Measurements from ENCODE around the gene RNPEPL1. TPM values are rescaled to one million over a fixed set of nuclear protein-coding genes. Genes with fewer than 3 reads are reported as not detected.

The RNPEPL1 gene
- total RNA-seq, 4 donors from 2014 or later: 76.1 to 99.9 (median 78.6) TPM

DNA sequence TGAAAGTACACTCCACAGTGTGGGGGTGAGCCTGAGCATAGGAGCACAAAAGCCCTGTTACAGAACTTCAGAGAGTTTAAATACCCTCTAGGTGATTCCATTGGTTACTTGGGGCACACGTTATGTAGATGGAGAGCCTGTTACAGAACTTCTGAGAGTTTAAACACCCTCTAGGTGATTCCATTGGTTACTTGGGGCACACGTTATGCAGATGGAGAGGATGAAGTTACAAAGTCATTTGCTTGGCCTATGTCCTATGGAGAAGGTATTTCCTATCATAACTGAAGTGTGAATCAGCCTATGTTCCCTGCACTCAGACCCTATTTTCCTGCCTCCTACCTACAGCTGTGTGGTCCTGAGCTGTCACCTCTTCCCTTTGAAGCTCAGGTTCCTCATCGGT lies 14.5 kb downstream of the RNPEPL1 start:
- 76 to 82% methylated on average over 3 of the region's 3 CpGs for WGBS, 2 donors
- TF ChIP-seq POLR2A (IDR thresholded peaks at IDR 0.05): no peak
- TF ChIP-seq, protein P1, sequence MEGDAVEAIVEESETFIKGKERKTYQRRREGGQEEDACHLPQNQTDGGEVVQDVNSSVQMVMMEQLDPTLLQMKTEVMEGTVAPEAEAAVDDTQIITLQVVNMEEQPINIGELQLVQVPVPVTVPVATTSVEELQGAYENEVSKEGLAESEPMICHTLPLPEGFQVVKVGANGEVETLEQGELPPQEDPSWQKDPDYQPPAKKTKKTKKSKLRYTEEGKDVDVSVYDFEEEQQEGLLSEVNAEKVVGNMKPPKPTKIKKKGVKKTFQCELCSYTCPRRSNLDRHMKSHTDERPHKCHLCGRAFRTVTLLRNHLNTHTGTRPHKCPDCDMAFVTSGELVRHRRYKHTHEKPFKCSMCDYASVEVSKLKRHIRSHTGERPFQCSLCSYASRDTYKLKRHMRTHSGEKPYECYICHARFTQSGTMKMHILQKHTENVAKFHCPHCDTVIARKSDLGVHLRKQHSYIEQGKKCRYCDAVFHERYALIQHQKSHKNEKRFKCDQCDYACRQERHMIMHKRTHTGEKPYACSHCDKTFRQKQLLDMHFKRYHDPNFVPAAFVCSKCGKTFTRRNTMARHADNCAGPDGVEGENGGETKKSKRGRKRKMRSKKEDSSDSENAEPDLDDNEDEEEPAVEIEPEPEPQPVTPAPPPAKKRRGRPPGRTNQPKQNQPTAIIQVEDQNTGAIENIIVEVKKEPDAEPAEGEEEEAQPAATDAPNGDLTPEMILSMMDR (IDR thresholded peaks at IDR 0.05): no peak
- intact Hi-C loops (cut with DNase I; ENCODE audit: low total_unique reads): no loop called here
- DNase-seq (ENCODE audit: low spot score in 2 of 2): no peak
- H3K4me3 ChIP-seq (ENCODE audit: low read depth, poor library complexity, severe bottlenecking): no peak overlapping the region

DNA sequence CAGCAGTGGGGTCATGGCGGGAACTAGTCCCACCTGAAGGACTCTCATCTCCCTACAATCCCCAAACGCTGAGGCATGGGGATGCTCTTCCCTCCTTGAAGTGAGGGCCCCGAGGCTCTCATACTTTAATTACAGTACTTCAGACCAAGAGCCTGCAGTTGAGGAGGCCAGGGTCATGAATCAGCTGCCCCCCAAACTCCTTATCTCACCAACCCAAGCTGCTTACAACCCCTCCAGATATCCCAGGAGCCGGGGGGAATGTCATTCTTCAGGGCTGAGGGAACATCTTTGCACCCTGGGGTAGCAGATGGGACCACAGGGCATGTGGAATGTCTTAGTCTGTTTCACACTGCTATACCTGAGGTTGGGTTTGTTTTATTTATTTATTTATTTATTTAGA lies 15.5 kb downstream of the RNPEPL1 start:
- H3K4me3 ChIP-seq (ENCODE audit: low read depth, poor library complexity, severe bottlenecking): no peak overlapping the region
- DNase-seq (ENCODE audit: low spot score in 2 of 2): no peak
- WGBS, 2 donors: 82 to 83% methylated on average over 4 of the region's 4 CpGs
- TF ChIP-seq POLR2A (IDR thresholded peaks at IDR 0.05): no peak
- TF ChIP-seq, protein P1 (IDR thresholded peaks at IDR 0.05): no peak
- intact Hi-C loops (cut with DNase I; ENCODE audit: low total_unique reads): no loop called here

DNA sequence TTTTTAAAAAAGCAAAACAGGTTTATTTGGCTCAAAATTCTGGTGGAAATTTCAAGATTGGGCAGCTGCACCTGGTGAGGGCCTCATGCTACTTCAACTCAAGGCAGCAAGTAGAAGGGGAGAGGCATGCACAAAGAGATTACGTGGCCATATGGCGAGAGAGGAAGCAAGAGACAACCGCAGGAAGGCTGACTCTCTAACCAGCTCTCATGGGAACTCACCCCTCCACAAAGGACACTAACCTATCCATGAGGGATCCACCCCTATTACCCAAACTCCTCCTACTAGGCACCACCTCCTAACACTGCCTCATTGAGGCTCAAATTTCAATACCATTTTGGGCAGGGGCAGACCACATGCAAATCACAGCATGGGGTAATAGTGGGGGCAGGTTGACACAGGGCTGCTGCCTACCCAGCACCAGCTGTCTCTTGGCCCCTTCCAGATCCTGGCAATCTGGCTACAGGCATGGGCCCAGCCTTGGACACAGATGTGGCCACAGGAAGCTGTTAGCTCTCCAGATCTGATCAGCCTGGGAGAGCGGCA lies 16.3 kb downstream of the RNPEPL1 start:
- no peak for DNase-seq (ENCODE audit: low spot score in 2 of 2)
- no peak for TF ChIP-seq POLR2A (IDR thresholded peaks at IDR 0.05)
- TF ChIP-seq, protein P1 (IDR thresholded peaks at IDR 0.05): no peak
- intact Hi-C loops (cut with DNase I; ENCODE audit: low total_unique reads): no loop called here
- 74 to 76% methylated on average over 4 of the region's 4 CpGs for WGBS, 2 donors
- H3K4me3 ChIP-seq (ENCODE audit: low read depth, poor library complexity, severe bottlenecking): no peak overlapping the region

DNA sequence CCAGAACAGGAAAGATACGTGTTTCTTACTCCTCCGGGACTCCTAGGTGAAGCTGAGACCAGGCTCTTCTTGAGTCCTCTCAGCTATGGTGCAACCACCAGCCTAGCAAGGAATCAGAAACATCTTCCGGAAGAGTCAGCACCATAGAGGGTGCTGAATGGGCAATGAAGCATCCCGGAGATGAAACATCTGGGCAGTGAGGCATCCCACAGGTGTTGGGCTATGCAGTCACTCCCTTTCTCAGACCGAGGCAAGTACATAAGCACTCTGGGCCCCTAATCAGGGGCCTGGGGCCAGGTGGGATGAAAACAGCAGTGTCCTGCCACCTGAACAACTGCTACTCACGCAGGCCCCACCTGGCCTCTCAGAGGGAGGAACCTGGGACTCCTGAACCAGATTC lies 16.8 kb downstream of the RNPEPL1 start:
- TF ChIP-seq, protein P1 (IDR thresholded peaks at IDR 0.05): no peak
- TF ChIP-seq POLR2A (IDR thresholded peaks at IDR 0.05): no peak
- intact Hi-C loops (cut with DNase I; ENCODE audit: low total_unique reads): no loop called here
- WGBS, 2 donors: 77 to 78% methylated on average over 6 of the region's 6 CpGs
- H3K4me3 ChIP-seq (ENCODE audit: low read depth, poor library complexity, severe bottlenecking): no peak overlapping the region
- DNase-seq (ENCODE audit: low spot score in 2 of 2): no peak

- WGBS, 2 donors: 2 to 3% methylated on average over 18 to 20 of the region's 20 CpGs
- no peak for TF ChIP-seq POLR2A (IDR thresholded peaks at IDR 0.05)
- TF ChIP-seq, protein P1 (IDR thresholded peaks at IDR 0.05): no peak
- intact Hi-C loops (cut with DNase I; ENCODE audit: low total_unique reads): no loop called here
- peak overlapping the region; percentile 74 for H3K4me3 ChIP-seq (ENCODE audit: low read depth, poor library complexity, severe bottlenecking)
- no peak for DNase-seq (ENCODE audit: low spot score in 2 of 2)
Observed at GRCh38 chr2:240585681-240586197, 17.5 kb downstream of the RNPEPL1 start.

Data from lower leg skin (tissue), 4 donors.